GM19397 (cell line): ENCODE results near the gene PLAA.
"Not testable (repeated sequence)": the region's sequence is repeated elsewhere in the genome, so short reads cannot be mapped to it uniquely, and the experiment has no call there.

ENCODE experiments used
- ATAC-seq: cut with Tn5 transposase; IDR thresholded peaks from one replicate; pipeline ENCODE4 v1.9.1; 2021; ENCODE audit warnings: mild to moderate bottlenecking, moderate library complexity; ENCODE audit not compliant: unreplicated experiment

The PLAA gene

GRCh38 chr9:26937816-26938371 is 9.1 kb downstream of the PLAA start:
- ATAC-seq, result no peak

DNA sequence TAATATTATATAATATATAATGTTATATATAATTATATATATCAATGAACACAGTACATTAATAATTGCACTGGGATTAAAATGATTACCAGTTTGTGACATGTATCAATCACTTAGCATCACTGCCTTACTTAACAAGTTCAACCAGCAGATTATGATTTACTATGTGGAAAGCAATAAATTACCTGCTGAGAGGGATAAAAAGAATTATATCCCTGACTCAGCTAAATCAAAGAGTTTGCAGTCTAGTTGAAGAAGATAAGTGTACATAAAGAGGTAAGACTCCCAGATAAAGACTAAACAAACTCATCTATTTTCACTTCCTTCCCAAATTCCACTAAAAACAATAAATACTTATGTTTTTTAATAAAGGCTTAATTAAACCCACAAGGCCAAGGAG is 11.2 kb downstream of the PLAA start:
- ATAC-seq, result no peak

GRCh38 chr9:26928902-26929495 is 18.0 kb downstream of the PLAA start:
- ATAC-seq, result no peak

- ATAC-seq, result no peak
Observed at GRCh38 chr9:26925609-26926008, 21.4 kb downstream of the PLAA start.

GRCh38 chr9:26919698-26920097 is 27.3 kb downstream of the PLAA start:
- ATAC-seq, result no peak

- ATAC-seq, result no peak
Observed at GRCh38 chr9:26913138-26913668, 33.8 kb downstream of the PLAA start.

GRCh38 chr9:26904671-26905070 is 42.4 kb downstream of the PLAA start:
- ATAC-seq, result no peak

- no peak for ATAC-seq
Observed at GRCh38 chr9:26904070-26904469, 43.0 kb downstream of the PLAA start.

DNA sequence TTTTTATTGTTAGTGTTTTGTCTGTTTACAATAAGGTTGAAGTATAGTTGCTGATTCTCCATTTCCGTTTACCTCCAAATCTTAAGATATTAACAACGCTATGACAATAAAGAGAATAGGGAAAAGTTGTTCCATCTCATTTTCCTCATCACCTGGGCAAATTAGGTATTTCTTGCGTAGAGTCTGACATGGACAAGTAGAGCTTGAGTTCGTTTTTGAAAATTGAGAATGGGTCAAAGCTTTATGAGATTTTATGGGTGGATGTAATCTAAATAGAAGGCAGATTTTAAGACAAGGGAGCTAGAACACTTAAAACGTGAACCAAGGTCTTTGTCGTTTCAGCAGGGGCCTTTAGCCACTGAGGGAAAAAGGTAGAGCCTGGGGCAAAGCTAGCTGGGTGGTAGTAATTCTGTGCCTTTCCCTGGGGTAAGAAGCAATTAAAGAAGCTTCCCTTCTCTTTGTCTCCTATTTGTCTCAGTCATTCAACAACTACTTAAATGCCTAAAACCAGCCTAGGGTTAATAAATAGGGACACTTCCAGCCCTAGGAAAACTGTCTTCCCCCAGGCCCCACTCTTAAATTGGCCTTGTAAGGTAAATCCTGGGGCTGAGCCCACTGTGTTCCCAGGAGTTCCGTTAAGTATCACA is 53.9 kb downstream of the PLAA start:
- no peak for ATAC-seq

GRCh38 chr9:26892251-26893029 is 54.6 kb downstream of the PLAA start, which contains the start of gene CAAP1:
TSS of gene CAAP1 (minus strand) at chr9:26892802. CDS start at chr9:26892715, 87 bp downstream.
- ATAC-seq, result peak; percentile 96

- ATAC-seq, result no peak
Observed at GRCh38 chr9:26891726-26892125, 55.3 kb downstream of the PLAA start.

DNA sequence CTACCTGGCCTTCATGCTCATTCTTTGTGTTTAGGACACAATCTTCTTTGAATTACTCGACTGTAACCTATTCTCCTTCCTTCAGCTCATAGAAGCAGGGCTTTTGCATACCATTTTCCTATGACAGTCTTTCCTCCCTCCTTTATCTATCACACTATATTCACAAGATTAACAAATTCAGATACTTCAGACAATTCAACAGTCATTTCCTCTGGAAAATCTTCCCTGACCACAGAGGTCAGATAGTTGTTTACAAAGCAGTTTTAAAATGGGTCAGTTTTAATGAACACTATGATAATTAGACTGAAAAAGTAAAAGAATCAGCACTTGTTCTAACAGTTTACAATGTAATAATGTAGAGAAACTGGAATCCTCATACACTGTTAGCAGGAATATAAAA is 58.8 kb downstream of the PLAA start:
- no peak for ATAC-seq

GRCh38 chr9:26882154-26882553 is 64.9 kb downstream of the PLAA start:
- ATAC-seq, result no peak

- no peak for ATAC-seq
Observed at GRCh38 chr9:26880262-26880661, 66.8 kb downstream of the PLAA start.

- ATAC-seq, result not testable (repeated sequence)
Observed at GRCh38 chr9:26875155-26875554, 71.9 kb downstream of the PLAA start.

GRCh38 chr9:26870292-26870691 is 76.8 kb downstream of the PLAA start:
- no peak for ATAC-seq

- no peak for ATAC-seq
Observed at GRCh38 chr9:26863074-26863473, 84.0 kb downstream of the PLAA start.

DNA sequence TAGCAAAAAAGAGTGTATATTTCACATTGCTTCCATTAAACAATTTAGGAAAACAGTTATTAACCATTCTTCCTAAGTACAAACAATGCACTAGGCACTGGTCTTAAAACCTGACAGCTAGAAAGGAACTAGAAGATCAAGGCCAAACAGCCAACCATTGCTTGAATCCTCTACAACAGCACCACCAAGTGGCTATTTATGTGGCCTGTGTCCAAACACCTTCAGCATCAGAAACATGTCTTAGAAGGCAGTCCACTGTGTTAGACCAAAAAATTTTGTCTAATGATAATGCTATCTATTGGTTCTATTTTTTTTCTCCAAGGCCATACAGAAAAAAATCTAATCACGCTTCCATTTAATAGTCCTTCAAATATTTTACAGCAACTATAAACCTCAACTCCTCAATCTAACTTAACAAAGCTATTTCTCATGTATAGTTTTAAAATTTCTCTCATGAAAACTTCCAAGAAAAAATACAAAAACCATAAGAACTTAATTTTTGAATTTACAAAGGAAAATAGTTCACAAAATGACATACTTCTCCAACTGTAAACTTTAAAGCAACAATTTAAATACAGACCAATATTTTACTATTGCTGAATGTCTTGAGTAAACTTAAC is 90.5 kb downstream of the PLAA start:
- no peak for ATAC-seq
